Stimulated activated CD8-positive, alpha-beta memory T cell treated with anti-CD3 and anti-CD28 coated beads, Interleukin-7, amount 100 ng/mL, for 24 hours (primary cell): ENCODE data around the gene M6PR.
"Not testable (repeated sequence)": the region's sequence is repeated elsewhere in the genome, so short reads cannot be mapped to it uniquely, and the experiment has no call there.

Source experiments
- DNase-seq: peaks from one replicate; pipeline ENCODE4 v3.0.0-alpha.2; 2020; ENCODE audit warnings: low read depth

The M6PR gene

DNA sequence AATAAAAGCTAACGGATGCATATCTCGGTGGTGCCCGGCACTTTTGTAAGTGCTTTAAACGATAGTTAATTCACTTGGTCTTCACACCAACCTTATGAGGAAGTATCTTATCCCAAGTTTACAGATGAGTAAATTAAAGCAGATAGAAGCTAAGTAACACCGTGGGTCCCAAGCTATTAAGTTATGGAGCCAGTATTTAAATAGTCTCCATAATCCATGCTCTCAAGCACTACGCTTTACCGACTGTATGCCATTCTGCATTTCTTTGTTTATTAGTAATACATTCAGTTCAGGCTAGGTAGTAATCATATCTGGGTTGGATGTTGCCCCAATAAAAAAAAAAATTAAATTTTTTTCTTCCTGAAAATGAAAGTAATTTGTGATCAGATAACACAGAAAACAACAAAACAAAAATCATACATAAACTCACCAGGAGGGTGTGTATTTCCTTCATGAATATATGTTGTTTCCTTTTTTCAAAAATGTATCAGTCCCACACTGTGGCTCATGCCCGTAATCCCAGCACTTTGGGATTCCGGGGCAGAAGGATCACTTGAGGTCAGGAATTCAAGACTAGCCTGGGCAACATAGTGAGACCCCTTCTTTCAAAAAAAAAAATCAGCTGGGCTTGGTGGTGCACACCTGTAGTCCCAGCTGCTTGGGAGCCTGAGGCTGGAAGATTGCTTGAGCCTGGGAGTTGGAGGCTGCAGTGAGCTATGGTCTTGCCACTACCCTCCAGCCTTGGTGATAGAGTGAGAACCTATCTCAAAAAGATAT is 1.4 kb upstream of the M6PR start:
- DNase-seq = no peak

DNA sequence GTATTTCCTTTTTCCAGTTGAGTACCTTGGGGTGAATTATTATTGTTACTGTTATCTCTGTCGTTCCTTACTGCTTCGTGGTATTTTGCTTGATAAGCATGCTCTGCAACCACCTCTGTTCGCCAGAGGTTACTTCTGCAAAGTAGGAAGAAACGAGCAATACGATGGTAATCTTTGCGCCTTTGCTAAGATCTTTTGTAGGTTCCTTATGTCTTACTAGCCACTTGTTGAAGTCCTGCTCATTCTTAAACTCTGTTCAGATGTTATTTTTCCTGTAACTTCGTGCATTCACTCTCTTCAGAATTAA is 729 bp upstream of the M6PR start:
- no peak for DNase-seq

DNA sequence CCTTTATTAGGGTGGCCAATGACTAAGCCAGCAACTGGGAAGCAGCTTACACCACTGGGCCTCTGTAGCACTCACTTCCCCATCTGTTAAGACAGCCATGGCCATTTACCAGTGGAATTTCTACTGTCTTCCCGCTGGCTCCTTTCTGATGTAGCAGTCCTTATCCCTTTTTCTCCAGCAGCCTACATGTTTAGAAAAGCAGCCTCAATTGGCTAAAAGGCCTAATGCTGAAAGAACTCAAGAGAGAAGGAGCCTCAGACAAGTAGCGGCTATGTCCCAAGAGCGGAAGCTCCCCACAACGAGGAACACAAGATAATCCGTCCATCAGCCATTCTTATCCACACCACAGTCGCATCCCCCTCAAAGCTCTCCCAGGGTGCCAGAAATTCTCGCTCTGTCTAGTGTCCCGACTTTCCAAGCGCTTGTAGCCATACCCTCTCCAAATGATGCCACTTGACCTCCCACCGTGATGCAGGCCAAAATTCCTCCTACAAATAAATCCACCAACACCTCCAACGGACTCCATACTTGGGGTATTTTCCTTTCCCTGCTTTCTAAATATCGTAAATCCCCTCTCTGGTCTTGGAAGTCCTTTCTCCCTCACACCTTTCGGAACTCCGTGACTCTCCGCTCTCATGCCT is 624 bp downstream of the M6PR start:
- no peak for DNase-seq

DNA sequence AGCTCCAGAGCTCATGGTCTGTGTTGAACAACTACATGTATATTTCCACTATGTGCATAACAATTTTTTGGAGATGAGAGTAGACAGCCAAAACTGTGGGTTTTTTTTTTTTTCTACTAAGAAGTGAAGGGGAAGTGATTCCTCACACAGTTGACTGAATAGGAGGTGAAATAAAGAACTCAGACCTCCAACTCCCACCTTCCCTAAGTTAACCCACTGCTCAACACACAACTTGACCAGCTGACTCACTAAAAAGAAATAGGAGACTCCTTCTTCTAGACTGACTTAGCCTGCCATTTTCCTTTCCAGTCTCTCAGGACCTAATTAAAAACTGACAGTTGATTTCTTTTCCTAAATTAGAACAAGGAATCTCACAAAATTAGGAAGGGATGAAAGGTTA is 1.7 kb downstream of the M6PR start:
- no peak for DNase-seq

DNA sequence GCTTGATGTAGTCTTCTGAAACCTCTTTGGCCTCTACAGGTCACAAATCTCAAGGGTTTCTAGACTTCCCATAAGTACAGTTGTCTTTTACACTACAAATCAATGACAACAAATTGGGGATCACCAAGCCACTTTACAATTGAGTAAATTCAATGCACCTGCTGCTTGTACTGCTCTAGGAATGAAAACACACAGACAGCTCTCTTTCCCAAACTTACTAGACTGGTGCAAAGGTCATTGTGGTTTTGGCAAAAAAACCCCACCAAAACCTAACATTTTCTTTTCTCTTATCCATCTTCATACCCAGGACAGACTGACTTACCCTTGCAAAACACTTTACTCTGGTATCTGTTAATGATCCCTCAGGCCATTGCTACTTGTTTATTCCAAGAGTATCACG is 2.7 kb downstream of the M6PR start:
- no peak for DNase-seq

DNA sequence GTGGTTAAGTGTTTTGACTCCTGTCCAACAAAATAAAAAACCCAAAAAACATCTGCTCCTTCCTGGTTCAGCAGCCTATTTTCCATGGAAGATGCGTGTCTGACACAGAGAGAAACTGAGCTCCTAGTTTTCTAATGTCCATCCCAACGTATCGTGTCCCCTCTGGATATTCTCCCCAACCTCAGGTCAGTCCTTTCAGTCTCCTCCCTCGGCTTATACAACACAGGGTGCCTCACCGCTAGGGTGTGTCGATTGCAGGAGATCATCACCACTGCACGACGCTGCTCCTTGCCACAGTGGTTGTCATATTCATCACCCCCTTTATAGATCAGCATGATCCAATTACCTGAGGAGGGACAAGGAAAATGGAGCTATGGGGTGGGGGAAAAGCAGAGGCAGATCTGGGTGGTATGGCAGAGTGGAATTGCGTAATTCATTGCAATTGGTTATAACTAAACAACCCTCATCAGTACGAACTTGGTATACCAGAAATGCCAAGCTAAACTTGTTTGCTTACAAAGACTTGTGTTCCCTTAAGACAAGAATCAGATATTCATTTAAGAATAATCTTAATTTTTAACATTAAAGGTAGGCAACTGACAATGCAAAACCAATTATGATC is 5.8 kb downstream of the M6PR start:
- DNase-seq = no peak

DNA sequence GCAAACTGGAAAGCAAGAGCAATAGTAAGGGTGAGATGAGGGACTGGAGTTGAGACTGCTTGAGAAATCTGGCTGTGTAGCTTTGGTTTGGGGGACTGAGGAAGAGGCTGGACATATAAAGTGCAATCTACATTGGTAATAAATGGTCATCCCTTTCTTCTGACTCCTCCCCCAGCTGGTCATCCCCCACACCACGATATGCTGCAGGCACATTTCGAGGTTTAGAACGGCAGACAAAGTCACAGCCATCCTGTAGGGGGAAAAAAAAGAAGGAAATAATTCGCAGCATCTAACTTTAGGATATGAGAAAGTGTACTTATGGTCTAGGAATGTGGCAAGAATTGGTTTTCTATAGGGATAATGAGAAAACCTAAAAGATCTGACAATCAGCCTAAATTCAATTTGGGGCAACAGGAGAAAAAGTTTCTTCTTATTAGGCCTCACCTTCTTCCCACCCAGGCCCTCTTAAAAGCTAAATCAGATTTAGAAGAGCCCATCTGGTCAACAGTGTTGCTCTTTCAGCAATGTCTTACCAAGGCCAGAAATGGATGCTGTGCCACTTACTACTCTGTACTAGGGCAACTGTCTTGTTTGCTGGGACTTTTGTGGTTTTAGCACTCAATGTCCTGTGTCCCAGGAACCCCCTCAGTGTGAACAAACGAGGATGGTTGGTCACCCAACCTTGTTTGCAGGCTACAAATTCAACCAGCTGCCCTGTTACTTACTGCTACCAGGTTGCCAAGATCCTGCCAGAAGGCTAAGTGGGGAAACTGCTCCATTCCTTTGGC is 7.6 kb downstream of the M6PR start:
- no peak for DNase-seq

DNA sequence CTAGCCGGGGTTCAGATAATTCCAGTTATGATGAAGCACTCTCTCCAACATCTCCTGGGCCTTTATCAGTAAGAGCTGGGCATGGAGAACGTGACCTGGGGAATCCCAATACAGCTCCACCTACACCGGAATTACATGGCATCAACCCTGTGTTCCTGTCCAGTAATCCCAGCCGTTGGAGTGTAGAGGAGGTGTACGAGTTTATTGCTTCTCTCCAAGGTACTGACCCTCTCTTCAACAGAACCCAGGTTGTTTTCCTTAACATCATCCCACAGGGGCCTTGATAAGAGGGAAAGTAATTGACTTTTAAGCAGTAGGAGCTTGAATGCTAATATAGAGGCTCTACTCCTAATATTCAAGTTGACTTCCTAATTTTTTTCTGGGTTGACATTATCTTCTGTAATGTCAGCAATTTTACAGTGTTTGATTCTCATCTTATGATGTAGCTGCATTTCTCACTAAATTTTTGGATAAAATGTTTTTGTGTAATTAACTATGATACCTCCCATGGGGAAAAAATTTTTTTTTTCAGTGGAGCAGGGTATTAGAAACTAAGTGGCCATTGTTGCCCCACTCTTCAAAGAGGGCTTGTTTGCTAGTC is 11.5 kb downstream of the M6PR start:
- DNase-seq = not testable (repeated sequence)

DNA sequence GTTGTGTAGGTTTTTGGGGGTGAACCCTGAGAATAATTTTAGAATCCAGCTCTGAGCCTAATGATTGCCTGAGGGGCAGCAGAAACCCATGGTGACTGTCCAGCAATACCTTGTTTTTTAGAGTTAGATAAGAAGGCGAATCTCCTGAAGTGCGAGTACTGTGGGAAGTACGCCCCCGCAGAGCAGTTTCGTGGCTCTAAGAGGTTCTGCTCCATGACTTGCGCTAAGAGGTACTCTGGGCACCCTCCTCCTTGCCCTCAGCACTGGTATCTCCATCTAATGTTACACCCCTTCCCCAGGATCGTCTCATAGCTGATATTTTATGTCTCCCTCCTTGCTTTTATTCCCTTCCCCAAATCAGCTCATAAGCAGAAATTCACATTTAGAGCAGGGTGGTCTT is 12.7 kb downstream of the M6PR start:
- DNase-seq = no peak

DNA sequence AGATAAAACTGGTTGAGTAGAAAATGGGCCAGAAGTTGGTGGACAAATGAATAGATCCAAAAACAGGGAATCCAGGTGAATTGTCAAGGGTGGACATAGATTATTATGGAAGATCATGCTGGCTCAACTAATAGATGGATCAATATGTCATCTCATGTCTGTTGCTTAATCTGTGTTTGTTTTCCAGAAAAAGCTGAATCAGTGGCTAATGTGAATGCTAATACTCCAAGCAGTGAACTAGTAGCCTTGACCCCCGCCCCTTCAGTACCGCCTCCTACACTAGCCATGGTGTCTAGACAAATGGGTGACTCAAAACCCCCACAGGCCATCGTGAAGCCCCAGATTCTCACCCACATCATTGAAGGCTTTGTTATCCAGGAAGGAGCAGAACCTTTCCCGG is 15.4 kb downstream of the M6PR start:
- DNase-seq = not testable (repeated sequence)

DNA sequence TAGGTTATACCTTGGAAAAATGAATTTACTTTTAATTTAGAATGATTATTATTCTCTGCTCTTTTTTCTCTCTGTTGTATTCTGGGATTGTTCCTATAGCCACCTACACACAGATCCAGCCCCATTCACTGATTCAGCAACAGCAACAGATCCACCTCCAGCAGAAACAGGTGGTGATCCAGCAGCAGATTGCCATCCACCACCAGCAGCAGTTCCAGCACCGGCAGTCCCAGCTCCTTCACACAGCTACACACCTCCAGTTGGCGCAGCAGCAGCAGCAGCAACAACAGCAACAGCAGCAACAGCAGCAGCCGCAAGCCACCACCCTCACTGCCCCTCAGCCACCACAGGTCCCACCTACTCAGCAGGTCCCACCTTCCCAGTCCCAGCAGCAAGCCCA is 17.0 kb downstream of the M6PR start:
- DNase-seq = not testable (repeated sequence)

DNA sequence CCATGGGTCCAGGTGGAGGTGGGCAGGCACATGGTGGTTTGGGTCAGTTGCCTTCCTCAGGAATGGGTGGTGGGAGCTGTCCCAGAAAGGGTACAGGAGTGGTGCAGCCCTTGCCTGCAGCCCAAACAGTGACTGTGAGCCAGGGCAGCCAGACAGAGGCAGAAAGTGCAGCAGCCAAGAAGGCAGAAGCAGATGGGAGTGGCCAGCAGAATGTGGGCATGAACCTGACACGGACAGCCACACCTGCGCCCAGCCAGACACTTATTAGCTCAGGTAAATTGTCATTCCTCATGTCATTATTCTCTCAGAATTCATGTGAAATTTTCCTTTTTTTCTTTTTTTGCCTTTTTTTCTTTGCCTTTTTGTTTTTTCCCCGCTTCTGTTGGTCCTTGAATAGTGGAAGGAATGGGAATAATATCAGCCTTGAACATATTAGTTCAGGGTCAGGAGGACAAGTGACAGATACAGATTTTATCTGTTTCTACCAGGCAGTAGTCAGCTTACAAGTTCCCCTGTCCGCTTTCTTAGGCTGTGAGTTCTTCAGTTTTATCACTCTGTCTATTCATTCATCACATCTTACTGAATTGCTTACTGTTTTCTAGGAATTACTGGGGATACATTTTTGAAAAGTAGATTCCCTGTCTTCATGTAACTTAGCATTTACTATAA is 18.7 kb downstream of the M6PR start:
- not testable (repeated sequence) for DNase-seq

DNA sequence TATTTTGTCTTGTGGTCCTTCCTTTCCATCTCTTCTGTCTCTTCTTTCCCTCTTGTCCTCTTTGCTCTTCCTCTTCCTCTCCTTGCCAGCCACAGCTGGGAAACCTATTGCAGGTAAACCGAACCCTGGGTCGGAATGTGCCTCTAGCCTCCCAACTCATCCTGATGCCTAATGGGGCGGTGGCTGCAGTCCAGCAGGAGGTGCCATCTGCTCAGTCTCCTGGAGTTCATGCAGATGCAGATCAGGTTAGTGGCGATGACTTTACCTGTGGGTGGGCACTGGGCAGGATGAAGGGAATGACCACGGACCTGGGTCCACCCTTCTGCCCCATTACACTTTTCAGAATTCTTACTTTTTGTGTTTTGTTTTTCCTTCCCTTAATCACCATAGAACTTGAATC is 26.9 kb downstream of the M6PR start:
- no peak for DNase-seq

DNA sequence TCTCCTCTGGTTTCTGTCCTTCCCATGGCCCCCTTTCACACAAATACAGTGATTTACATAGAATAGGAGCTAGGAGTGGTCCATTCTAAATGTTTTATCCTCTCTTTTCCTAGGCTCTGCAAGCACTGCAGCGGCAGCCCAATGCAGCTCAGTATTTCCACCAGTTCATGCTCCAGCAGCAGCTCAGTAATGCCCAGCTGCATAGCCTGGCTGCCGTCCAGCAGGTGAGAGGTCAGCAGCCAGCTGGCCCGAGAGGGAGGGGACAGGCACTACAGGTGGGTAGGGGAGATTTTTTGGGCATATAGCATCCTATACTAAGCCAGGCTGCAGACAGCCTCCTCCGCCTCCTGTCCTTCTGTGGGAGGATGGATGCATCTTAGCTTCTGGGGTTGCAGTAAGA is 29.8 kb downstream of the M6PR start:
- not testable (repeated sequence) for DNase-seq

DNA sequence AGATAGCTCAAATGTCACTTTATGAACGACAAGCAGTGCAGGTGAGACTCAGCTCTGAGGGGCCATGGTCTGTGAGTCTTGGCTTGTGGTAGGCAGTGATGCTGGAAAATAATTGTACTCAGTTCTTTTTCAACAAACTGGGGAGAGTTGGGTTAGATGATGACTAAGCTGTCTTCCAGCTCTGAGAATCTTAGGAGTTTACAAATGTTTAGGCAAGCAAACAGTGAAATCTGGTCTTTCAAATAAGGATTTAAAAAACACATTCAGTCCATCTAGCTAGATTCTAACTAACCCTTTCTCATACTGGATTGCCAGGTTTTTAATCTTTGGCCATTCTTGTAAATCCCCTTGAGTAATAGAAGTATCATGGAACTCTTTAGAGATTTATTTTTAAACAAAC is 31.7 kb downstream of the M6PR start:
- no peak for DNase-seq

DNA sequence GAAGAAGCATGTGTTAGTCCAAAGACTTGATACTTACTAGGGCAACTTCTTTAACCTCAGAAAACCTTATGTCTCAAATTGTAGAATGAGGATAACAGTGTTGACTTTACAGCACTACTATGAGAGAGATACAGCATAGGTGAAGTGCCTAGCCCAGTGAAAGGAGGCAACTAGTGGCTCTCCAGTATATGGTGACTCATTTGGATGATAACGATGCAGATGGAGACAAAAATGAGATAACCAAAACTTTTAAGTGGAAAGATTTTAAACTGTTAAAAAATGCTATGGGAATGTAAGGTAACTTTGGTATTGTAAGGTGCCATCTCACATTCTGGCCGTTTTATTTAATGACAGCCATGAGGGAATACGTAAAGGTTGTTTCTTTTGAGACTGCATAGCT is 32.4 kb downstream of the M6PR start:
- DNase-seq = no peak

DNA sequence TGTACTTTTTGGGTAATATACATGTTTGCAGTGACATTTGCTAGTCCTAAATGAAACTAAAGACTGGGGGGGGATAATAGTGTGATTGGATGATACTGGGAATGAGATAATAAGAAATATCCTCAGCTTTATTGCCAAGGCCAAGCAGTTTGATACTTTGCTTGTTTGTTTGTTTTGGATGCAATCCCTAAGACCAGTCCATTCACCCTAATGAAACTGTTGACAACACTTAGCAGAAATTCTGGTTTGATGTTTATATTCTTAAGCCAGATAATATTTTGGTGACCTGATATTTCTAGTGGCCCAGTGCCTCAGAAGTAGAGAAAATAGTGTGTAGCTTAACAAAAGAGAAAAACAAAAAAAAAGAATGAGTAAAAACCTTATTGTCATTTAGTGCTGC is 33.3 kb downstream of the M6PR start:
- no peak for DNase-seq

DNA sequence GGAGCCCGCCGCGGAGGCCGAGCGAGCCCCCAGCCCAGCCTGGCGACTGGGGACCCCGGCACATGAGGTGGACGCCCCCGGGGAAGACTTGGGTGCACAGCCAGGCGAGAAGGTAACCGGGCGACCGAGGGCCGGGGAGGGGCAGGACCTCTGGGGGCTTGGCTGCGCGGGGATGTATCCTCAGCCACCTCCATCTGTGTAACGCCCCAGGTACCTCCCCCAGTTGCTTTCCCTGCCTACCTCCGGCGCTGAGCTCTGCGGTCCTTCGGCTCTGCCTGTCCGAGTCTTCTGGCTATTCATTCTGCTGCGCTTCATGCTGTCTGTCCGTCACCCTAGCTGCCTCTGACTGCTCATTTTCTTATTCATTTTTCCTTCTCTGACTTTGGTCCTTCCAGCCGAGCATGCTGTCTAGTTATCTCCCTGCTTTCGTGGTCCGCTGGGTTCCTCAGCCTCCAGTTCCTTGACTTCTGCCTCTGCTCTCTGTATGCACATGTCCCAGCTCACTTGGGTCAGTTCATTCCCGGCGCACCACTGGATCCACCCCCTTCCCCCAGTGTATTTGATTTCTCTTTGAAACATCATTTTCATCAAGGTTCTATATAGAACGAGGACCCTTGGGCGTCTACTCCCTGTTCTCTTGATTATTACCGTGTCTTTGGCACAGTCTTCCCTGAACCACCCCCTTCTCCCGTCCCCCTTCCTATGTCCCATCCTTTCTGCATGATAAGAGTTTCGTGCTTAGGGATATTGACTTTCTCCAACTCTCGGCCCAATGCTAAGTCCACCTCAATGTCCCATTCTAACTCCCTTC is 34.5 kb downstream of the M6PR start:
- peak; percentile 21 for DNase-seq

DNA sequence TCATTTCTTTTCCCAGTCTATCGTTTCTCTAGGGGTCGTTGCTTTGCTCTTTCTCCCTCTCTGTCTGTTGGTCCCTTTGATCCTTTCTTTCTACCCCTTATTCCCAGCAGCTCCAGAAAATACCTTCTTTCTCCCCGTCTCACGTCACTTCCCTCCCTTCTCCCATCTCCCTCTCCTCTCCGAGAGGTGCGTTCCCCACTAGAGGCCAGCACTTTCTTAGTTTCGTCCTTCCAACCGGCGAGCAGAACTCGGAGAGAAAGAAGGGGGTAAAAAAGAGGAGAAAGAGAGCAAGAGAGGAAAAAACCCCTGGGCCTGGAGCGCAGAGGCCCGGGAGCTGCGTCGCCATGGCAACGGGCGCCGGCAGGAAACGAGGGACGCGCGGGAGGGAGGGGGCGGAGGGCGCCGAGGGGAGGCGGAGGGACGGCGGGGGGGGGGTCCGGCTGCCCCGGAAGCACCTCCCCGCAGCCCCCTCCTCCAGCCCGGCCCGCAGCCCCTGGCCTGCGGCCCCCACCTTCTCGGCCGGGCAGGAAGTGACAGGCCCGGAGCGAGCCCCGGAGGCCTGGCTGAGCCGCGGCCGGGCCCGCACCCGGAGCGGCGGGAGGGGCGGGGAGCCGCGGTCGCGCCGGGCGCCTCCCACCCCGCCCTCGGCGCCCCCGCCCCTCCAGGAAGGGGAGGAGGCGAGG is 35.3 kb downstream of the M6PR start, which contains the start of gene PHC1:
TSS of gene PHC1 (plus strand) at position 477 of the 683 bp plus-strand sequence. CDS start 3,169 bp downstream, outside the sequence.
- DNase-seq = peak; percentile 45

DNA sequence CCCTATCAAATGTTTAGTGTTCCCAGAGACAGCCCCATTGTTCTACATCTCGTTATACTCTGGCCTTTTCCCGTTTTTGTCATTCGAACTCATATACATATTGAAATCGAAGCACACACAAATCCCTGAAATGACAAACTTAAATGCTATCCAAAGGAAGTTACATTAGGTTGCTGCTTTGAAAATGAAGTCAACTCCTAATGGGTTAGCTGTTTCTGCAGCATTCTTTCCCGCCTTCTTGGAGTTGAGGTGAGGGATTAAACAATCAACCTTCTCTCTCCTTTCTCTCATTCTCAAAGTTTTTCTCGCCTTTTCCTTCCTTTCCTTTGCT is 35.8 kb downstream of the M6PR start:
- no peak for DNase-seq
